D341Med (cell line): ENCODE data around the gene ARSA.
"Not testable (repeated sequence)": the region's sequence is repeated elsewhere in the genome, so short reads cannot be mapped to it uniquely, and the experiment has no call there.

Experiments used
- DNase-seq: peaks from one replicate; pipeline ENCODE4 v3.0.0; 2012; ENCODE audit warnings: low spot score

Gene ARSA

DNA sequence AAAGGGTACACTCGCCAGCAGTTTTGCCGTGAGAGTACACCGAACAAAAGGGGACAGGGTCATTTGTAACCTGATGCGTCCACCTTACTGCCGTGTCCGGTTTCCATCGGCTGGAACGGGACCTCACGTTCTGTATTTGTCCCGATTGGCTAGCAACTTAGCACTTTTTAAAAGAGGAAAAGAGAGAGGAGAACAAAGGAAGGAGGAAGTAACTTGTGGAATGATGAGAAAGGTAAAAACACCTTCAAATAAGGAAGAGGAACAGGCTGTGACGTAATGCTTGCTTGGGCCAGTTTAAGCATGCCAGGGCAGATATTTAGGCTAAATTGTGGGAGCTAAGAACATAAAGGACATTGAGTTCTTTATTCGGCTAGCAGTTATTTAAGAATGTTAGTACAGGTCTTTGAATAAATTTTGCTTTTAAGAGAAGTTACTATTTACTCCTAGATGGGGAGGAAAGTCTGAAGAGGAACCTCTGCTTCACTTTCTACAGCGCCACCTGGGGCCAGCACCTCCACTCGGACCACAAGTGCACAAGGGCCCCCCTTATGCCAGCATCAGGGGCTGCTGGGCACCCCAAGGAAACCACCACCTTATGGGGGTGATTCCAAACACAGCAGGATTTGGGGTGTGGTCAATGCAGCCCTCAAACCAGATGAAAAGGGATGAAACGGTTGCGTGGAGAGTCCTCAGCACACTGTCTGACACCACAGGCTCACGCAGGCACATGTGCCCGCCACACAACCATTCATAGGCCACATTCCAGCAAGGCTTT lies 5.8 kb downstream of the ARSA start:
- DNase-seq, result peak; percentile 36

- peak; percentile 22 for DNase-seq
Measured at GRCh38 chr22:50621356-50621880, 6.5 kb downstream of the ARSA start.

GRCh38 chr22:50620593-50621355 lies 7.2 kb downstream of the ARSA start:
- peak; percentile 86 for DNase-seq

DNA sequence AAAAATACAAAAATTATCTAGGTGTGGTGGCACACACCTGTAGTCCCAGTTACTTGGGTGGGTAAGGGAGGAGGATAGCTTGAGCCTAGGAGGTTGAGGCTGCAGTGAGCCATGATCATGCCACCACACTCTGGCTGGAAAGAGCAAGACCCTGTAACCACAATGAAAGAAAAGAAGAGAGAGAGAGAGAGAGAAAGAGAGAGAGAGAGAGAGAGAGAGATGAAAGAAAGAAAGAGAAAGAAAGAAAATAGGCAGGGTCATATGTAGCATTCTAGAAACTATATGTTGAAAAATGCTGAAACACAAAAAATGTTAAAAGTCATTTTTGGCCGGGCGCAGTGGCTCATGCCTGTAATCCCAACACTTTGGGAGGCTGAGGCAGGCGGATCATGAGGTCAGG lies 13.7 kb downstream of the ARSA start:
- DNase-seq, result not testable (repeated sequence)

GRCh38 chr22:50613291-50613981 lies 14.5 kb downstream of the ARSA start:
- DNase-seq, result peak; percentile 47

- peak; percentile 82 for DNase-seq
Measured at GRCh38 chr22:50612528-50613221, 15.3 kb downstream of the ARSA start.

GRCh38 chr22:50612168-50612527 lies 15.8 kb downstream of the ARSA start:
- no peak for DNase-seq

DNA sequence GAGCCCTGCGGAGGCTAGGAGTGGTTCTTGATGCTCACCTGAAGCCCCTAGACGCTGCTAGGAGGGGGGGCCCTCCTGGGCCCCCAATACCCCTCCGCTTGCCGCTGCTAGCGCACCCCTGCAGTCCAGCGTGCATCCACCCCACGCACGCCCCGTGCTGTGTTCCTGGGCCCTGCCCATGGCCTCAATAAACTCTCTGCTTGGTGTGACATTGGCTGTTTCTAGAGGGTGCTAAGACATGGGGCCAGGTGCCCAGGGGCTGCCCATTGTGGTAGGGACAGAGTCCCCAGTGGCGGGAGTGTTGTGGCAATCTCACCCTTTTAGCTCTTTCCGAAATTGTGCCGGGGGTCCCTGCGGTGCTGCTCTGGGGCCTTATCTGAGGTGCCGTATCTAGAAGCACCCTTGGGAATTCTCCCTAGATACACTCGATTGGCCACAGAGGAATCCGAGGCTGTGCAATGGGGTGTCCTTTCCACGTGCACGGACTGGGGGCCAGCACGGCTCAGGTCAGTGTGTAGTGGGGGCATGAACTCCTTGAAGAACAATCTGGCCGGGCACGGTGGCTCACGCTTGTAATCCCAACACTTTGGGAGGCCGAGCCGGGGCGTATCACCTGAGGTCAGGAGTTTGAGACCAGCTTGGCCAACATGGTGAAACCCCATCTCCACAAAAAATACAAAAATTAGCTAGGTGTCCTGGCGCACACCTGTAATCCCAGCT lies 16.5 kb downstream of the ARSA start:
- DNase-seq, result no peak

DNA sequence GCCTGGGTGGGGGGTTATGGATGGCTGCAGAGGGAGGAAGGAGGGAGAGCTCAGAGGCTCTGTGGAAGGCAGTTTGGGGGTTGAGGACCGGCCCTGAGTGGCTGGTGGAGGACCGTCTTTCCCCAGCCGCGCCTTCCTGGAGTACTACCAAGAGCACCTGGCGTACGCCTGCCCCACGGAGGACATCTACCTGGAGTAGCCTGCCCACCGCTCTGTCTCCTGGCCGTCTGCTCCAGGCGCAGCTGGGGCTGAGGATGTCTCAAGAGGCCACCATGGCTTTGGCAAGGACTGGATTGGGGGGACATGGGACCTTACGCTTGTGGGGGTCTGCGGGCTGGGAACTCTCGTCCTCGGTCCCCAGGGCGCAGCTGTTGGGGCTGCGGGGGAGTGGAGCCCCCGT lies 17.4 kb downstream of the ARSA start:
- no peak for DNase-seq

DNA sequence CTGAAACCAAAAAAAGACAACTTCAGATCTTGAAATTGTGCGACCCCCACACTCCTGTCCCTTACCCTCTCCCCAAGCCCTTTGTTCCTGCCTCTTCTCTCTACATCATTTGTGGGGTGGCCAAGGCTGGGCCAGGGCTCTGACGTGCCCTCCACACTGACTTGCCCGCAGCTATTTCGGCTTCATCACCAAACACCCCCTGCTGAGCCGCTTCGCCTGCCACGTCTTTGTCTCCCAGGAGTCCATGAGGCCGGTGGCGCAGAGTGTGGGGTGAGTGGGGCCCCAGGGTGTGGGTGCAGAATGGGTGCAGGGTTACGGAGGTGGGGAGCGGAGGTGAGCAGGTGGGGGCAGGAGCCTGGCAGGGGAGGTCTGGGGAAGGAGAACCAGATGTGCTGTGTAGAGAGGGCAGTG lies 17.9 kb downstream of the ARSA start:
- no peak for DNase-seq

GRCh38 chr22:50609599-50609998 lies 18.4 kb downstream of the ARSA start:
- no peak for DNase-seq

DNA sequence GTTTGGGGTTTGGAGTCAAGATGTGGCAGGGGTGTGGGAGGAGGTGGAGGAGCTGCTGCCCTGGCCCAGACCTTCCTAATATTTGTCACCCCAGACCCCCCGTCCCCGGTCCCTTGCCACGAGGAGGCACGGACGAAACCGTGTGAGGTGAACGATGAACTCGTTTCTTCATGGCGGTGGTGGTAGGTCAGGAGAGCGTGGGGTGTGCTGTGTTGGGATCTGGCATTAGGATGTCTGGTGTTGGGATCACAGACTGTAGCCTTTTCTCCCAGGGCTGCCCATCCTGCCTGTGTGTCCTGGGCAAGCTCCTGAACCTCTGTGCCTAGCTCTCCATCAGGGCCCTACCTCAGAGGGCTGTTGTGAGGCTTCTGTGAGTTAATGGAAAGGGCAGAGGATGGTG lies 19.0 kb downstream of the ARSA start:
- DNase-seq, result no peak

DNA sequence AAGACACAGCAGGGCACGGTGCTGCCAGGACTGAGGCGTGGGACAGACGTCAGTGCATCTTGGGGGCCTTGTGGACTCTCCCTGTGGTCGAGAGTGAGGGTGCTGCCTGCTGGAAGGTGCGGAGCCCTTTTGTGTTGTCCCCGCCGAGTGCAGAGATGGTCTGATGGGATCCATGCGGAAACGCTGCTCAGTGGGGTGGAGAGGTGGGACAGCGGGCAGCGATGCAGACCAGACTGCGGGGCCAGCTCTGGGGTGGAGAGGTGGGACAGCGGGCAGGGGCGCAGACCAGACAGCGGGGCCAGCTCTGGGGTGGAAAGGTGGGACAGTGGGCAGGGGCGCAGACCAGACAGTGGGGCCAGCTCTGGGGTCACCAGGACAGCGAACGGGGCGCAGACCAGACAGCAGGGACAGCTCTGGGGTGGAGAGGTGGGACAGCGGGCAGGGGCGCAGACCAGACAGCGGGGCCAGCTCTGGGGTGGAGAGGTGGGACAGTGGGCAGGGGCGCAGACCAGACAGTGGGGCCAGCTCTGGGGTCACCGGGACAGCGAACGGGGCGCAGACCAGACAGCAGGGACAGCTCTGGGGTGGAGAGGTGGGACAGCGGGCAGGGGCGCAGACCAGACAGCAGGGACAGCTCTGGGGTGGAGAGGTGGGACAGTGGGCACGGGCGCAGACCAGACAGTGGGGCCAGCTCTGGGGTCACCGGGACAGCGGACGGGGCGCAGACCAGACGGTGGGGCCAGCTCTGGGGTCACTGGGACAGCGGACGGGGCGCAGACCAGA lies 19.7 kb downstream of the ARSA start:
- not testable (repeated sequence) for DNase-seq

DNA sequence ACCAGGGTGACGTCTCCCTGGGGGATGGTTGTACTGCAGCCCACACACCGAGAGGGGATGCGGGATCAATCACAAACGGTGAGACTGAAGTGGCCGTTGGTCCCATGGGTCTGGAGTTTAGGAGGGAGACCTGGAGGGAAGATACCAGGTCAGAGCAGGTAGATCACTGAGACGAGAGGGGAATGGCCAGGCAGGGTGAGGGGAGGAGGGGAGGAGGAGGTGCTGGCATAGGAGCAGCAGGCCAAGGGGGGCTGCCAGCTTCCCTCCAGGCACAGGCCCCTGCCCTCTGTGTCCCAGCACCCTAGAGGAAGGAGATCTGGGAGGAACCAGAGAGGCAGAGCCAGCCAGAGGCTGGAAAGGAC lies 20.3 kb downstream of the ARSA start:
- DNase-seq, result no peak

GRCh38 chr22:50606946-50607658 lies 20.9 kb downstream of the ARSA start:
- DNase-seq, result no peak

GRCh38 chr22:50606165-50606945 lies 21.6 kb downstream of the ARSA start:
- DNase-seq, result no peak

- DNase-seq, result no peak
Measured at GRCh38 chr22:50605613-50606074, 22.3 kb downstream of the ARSA start.

- no peak for DNase-seq
Measured at GRCh38 chr22:50605002-50605612, 22.8 kb downstream of the ARSA start.
